Hepatic stellate cell (primary cell): ENCODE measurements around the gene CEBPG.

ENCODE experiments used
- DNase-seq: peaks from one replicate; pipeline ENCODE4 v3.0.0; 2011; ENCODE audit warnings: low spot score

The CEBPG gene

DNA sequence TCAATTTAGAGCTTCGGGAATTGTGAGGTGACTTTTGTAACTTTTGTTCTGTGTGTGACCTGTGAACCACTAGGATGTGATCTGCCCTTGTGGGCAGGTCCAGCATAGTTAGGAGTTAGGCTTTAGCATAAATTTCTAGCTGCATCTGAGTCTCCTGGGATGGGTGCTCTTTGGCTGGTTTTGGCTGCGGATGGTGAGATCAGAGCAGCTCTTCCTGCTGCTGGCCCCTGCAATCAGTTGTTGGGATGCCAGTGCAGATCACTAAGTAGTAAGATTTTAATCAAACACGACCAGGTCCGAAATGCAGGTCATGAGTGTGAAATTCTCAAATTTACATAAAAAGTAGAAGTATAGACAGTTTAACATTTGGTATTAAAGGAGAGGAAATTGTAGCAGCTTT is 8.5 kb downstream of the CEBPG start:
- no peak for DNase-seq

GRCh38 chr19:33382982-33383381 is 9.5 kb downstream of the CEBPG start:
- no peak for DNase-seq

GRCh38 chr19:33383720-33384292 is 10.3 kb downstream of the CEBPG start:
- no peak for DNase-seq

DNA sequence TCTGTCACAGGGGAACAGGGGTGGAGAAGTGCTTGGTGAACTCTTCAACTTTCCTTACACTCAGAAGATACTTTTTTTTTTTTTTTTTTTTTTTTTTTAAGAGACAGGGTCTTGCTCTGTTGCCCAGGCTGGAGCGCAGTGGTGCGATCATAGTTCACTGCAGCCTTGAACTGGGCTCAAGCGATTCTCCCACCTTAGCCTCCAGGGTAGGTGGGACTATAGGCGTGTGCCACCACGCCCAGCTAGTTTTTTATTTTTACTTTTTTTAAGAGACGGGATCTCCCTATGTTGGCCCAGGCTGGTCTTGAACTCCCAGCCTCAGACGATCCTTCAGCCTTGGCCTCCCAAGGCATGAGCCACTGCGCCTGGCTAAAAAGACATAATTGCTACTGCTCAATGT is 11.5 kb downstream of the CEBPG start:
- DNase-seq, result no peak

DNA sequence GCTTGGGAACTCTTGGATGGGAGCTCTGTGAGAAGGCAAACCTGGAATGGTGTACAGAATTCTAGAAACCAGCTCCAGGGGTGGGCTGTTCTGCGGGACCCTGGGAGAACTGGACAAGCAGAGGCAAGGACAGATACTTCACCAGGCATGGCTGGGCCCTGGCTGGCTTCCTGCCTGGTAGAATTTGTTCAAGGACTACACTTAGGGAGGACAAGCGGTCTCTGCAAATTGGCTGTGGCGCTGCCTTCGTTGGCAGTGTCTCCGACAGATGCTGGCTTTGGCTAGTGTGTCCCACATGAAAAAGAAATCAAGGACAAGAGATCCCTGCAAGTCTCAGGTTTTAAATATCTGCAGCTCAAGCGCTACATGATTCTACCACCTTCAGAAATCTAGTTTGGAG is 12.4 kb downstream of the CEBPG start:
- no peak for DNase-seq

GRCh38 chr19:33386361-33386858 is 12.9 kb downstream of the CEBPG start:
- no peak for DNase-seq

- no peak for DNase-seq
Measured at GRCh38 chr19:33387351-33388230, 14.1 kb downstream of the CEBPG start.

DNA sequence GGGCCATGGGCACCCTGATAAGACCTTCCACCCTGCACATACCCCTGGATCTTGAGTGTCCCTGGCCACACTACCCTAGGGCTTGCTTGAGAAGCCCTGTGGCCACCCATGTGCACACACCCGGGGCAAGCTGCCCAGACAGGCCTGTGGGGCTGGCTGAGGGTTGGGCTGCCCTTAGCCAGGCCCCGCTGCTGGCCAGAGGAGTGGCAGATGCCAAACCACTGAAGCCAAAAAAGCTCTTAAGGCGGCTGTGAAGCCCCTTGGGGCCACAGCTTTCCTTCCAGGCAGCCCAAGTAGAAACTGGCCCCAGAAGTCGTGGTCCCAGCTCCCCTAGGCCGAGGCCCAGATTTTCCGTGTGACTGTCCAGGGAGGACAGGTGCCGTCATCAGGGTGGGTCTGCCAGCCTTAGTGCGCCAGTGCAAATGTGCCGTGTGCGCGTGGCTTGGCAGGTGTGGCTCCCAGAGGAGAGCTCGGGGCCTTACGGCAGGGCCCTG is 14.8 kb downstream of the CEBPG start:
- no peak for DNase-seq

GRCh38 chr19:33388725-33389420 is 15.4 kb downstream of the CEBPG start:
- no peak for DNase-seq

DNA sequence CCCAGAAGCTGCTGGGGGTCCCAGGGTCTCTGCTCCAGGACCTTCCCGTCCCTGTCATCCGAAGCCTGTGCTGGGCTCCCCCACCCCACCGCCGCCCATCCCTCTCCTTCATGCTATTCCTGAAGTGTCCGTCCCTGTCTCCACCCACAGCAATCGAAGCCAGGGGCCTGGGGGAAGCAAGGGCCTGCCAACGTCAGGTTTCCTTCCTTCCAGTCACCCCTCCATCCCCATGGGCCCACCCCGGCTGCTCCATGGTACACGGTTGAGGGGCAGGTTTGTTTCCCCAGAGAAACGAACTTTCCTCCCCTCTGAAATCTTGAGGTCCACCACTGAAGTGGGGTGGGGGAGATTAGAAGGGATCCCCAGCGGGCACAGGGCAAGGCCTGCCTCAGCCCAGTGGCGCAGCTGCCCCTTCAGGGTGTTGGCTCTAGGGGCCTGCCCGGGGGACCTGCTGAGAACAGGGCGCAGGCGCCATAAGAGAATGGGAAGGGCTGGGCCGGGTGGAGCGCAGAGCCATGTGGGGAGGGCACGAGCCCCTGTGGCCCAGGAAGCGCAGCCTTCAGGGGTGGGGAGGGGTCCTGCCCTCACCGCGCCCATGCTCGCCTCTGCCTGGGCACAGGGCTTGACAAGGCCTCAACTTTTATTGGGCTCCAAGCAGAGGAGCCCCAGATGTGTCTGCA is 16.1 kb downstream of the CEBPG start:
- no peak for DNase-seq

DNA sequence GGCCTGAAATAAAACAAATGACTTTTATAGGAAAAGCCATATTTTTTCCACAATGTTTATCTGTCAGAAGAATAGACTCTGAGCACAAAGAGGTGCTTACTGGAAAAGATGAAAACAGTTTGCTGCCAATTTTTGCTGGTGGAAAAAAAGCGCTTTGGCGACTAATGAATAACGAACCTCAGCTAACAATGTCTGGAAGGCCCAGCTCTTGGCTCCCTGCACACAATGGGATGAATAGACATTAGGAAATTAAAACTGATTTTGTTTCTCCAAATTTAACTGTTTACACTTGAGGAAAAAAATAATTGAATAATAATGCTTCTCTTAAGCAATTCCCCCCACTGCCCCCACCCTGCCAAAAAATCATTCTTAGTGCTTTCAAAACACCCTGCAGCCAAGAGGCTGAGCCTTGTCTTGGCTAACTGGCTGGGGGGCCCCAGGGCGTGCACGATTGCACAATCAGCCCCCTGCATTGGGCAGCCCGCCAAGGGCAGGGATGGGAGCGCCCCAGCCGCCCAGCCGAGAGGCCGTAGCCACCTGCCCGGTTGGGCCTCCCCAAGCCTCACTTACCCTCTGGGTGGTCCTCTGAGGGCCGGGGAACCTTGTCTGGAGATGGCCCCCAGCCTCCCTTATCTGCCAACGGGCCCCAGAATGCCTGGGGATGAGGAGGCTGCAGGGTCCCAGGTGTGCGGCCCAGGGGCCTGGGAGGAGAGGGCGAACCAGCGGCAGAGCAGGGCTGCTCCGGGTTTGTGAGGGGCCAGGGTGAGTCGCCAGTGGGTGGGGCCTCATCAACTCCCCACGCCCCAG is 16.8 kb downstream of the CEBPG start:
- no peak for DNase-seq

DNA sequence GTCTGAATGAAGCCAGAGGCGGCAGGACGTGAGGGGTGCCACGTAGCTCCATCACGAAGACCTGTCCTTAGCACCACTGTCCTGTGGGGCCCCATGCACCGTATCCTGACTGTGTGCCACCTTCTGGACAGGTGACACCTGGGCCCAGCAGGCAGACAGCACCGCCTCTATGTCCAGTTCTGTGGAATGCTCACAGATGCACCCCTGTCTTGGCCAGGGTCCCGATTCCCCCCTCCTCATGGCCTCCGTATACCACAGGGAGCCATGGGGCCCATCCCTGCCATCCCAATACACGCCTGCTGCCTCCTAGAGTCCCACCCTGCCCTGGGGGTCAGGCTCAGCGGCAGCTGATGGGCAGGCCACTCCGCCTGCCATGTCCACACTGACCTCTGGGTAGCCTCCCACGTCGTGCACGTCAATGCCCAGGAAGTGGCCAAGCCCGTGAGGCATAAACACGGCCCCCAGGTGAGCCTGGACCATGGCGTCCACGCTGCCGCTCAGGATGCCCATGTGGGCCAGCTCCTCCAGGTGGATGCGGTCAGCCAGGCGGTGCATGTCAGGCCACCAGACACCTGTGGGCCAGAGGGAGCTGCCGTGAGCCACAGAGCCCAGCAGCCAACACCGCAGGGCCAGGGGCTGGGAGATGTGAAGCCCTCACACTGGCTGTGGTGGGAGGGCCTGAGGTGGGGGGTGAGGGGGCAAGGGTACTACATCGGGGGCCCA is 17.6 kb downstream of the CEBPG start:
- no peak for DNase-seq

DNA sequence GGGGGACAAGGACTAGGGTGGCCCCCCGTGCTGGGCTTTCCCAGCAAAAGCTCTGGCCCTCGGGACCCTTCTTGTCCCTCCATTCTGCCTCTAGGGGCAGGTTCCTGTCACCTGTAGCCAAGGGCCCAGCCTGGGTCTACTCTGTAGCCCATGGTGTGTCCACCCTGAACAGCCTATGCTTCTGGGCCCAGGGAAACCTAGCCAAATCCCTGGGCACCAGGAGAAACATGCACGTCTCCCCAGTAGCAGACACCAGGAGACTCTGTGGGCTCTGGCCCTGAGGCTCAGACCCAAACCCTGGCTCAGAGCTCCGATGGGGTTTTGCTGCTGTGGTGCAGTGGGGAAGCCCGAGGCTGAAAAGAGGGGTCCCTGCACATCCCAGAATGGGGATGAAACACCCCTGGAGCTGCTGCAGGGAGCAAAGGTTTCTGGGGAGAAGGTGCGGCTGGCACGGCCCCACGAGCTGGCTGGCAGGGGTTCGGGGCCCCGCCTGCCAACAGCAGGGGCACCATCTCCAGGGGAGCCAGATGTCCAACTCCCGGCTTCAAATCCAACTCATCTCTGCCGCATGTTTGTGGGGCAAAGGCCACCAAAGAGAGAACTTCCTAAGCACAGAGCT is 18.2 kb downstream of the CEBPG start:
- DNase-seq, result no peak

DNA sequence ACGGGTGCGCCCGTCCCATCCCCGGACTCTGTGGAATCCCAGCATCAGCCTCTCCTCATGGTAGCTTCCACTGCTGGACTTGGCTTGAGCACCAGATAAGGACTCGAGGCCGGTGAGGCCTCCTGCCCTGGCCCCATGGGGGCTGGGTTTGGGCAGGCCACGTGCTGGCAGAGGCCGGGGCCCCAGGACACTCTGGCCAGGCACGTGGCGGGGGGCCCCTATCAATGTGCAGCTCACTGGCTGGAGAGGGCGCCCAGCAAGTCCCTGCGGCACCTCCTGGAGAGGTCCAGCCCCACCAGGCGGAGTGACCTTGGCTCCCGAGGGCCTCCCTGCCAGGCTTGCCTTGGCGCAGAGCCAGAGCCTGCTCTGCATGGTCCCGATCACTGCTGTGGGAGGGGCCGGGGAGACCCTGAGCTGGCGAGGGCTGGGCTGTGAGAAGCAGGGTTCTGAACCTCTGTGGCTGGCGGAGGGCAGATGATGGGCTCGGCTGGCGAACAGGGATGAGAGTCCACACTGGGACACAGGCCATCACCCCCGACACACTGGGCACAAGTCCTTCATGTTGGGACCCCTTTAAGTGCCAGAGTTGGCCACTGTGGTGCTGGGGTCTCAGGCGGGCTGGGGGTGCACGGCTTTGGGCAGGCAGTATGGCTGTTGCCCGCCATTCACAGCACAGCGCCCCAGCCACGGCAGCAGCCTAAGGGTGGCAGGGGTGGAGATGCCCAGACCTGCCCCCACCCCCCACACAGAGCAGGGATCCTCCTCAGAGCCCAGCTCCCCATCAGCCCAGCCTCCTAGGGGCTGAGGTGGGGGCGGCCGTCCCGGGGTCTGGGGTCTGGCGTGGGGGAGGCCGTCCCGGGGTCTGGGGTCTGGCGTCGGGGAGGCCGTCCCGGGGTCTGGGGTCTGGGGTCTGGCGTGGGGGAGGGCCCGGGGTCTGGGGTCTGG is 19.1 kb downstream of the CEBPG start:
- no peak for DNase-seq

- DNase-seq, result no peak
Measured at GRCh38 chr19:33393286-33394005, 19.9 kb downstream of the CEBPG start.

GRCh38 chr19:33394006-33394722 is 20.7 kb downstream of the CEBPG start:
- peak; percentile 88 for DNase-seq

GRCh38 chr19:33394723-33395560 is 21.4 kb downstream of the CEBPG start:
- no peak for DNase-seq
